Activated T-cell treated with anti-CD3 and anti-CD28 coated beads, Interleukin-2, amount 50 U/mL, for 72 hours (primary cell): ENCODE data around the gene ACVR2A. TPM values are rescaled to one million over a fixed set of nuclear protein-coding genes. Genes with fewer than 3 reads are reported as not detected.

Experiments
- ATAC-seq, 2 donors: fragments of 150-1000 bp; cut with Tn5 transposase; replicated peaks in 1 of 2; 2 replicates each; pipeline ENCODE4 v1.10.0; 2021; ENCODE audit warnings: moderate library complexity in 2 of 2, mild to moderate bottlenecking in 1 of 2
- DNase-seq, 2 donors: peaks; one replicate each; pipeline ENCODE4 v3.0.0; 2021 to 2022; ENCODE audit warnings: mixed read lengths in 1 of 2
- H3K27ac Mint-ChIP-seq: one replicate; pipeline ENCODE4 v1.8.0; 2022; ENCODE audit warnings: mild to moderate bottlenecking, moderate library complexity, mixed read lengths
- H3K27me3 Mint-ChIP-seq: one replicate; pipeline ENCODE4 v1.8.0; 2022; ENCODE audit warnings: low read depth, mixed read lengths
- H3K36me3 Mint-ChIP-seq, 2 donors: one replicate each; pipeline ENCODE4 v1.8.0; 2022; ENCODE audit warnings: mixed read lengths in 2 of 2, mild to moderate bottlenecking in 1 of 2; ENCODE audit not compliant: insufficient read depth in 2 of 2
- H3K4me1 Mint-ChIP-seq: one replicate; pipeline ENCODE4 v1.8.0; 2022; ENCODE audit warnings: low read depth, mixed read lengths
- H3K4me3 Mint-ChIP-seq, 2 donors: one replicate each; pipeline ENCODE4 v1.8.0; 2022; ENCODE audit warnings: mild to moderate bottlenecking in 2 of 2, mixed read lengths in 2 of 2, moderate library complexity in 2 of 2
- H3K9me3 Mint-ChIP-seq, 2 donors: one replicate each; pipeline ENCODE4 v1.8.0; 2022; ENCODE audit warnings: mixed read lengths in 2 of 2
- total RNA-seq, 2 donors: library from RNA; stranded (reverse); gene quantifications; one replicate each; pipeline ENCODE4 v1.2.3, GENCODE V29; 2022

ACVR2A gene
- total RNA-seq, 2 donors from 2014 or later, result 3.0 to 4.4 TPM

DNA sequence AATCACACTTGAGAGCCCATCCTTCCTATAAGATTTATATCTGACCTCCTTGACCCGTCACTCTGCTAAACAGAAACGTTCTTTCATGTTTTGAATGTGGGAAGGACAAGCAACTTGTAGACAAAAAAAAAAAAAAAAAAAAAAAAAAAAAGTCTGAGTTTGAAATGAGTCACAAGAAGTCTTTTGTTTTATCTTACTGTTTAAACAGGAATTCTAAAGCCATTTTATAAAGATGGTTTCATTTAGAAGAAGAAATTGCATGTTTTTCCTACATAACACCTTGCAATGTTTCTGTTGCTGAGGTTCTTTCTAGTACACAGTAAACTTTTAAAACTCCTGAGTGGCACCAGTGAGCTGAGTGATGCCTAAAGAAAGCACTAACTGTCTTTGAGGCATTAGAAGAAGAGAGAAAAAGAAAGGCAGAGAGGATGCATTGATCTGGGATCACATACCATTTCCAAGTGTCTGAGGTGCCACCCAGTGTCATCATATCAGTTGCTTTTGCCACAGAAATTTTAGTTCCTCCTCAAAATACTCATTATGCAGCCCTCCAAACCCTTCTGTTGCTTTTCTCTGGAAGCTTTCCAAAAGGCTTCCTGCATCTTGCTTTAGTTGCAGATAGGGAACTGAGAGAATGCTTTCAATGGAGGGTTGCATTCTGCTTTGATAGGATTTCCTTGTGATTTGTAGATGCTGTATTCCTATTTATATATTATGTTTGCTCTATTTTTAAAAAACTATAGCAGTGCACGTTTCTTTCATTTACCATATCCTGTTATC, 69.1 kb downstream of the ACVR2A start:
- Mint-ChIP-seq H3K9me3 (no peaks in the 10 kb centered on the region), H3K4me3 (no peak overlapping the region), H3K27me3 (no peaks in the 10 kb centered on the region), H3K27ac (no peak overlapping the region), H3K4me1 (no peaks in the 10 kb centered on the region), H3K36me3 (no peaks in the 10 kb centered on the region)
- no peak for ATAC-seq
- DNase-seq, result no peak

DNA sequence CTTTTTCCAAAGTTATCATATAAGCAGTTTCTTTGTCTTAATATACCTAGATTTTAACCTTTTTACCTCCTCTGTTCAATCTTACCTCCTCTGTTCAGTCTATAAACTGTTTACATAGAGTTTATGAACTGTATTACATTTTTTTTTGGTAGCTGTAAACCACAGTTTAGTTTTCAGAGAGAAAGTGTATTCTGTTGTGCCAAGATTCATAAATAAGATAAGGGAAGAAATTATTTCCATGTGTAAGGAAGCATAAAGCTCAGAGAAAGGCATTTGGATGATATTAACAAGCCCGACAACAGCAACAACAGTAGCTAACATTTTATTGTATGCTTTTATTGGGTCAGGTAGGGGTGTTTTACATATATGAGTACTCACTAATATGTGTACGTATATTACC, 71.2 kb downstream of the ACVR2A start:
- no peaks in the 10 kb centered on the region for H3K27me3 Mint-ChIP-seq
- H3K4me1 Mint-ChIP-seq, result no peaks in the 10 kb centered on the region
- H3K4me3 Mint-ChIP-seq, result no peak overlapping the region
- DNase-seq, result no peak
- H3K36me3 Mint-ChIP-seq, result no peaks in the 10 kb centered on the region
- no peak for ATAC-seq
- no peak overlapping the region for H3K27ac Mint-ChIP-seq
- no peaks in the 10 kb centered on the region for H3K9me3 Mint-ChIP-seq

DNA sequence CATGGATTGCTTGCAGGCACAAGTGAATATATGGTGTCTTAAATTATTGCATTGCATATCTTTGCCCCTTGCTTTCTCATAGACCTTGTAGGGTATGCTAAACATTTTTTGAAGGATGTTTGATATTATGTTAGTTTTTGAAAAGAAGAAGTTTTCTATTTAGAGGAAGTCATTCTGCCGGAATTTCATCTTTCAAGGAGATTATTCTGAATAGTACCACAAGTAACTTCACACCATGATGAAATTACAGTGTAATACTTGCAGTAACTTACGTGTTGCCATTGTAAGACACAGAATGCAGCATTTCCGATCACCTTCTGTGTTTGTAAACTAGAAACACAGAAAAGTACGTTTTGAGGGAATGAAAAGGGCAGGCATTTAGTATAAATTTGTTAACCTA, 71.9 kb downstream of the ACVR2A start:
- ATAC-seq, result no peak
- no peaks in the 10 kb centered on the region for H3K4me1 Mint-ChIP-seq

GRCh38 chr2:147917161-147917560, 72.3 kb downstream of the ACVR2A start:
- Mint-ChIP-seq H3K27ac (no peak overlapping the region), H3K4me3 (no peak overlapping the region), H3K36me3 (no peaks in the 10 kb centered on the region), H3K9me3 (no peaks in the 10 kb centered on the region), H3K4me1 (no peaks in the 10 kb centered on the region), H3K27me3 (no peaks in the 10 kb centered on the region)
- ATAC-seq (no peak), DNase-seq (no peak)

More for the DNA sequence above, 71.9 kb downstream of the ACVR2A start:
- no peaks in the 10 kb centered on the region for H3K27me3 Mint-ChIP-seq
- DNase-seq, result no peak
- no peaks in the 10 kb centered on the region for H3K9me3 Mint-ChIP-seq
- H3K36me3 Mint-ChIP-seq, result no peaks in the 10 kb centered on the region
- H3K27ac Mint-ChIP-seq, result no peak overlapping the region
- H3K4me3 Mint-ChIP-seq, result no peak overlapping the region

DNA sequence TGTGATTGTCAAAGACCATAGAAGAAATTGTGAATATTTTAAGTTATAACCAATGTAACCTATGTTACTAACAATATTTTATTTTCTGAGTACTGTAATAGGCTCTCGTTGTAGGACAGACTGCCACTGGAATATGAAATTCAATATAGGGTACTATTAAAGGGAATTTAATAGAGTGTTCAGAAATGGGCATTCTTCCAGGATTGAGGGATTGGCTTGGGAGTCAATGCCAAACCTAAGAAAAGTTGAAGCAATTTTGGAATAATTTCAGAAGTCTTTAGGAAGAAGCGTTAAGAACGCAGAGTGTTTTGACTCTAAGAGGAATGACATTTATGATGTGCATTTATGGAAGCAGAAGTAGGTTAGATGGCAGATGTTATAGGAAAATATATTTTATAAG, 79.0 kb downstream of the ACVR2A start:
- Mint-ChIP-seq H3K36me3 (no peaks in the 10 kb centered on the region), H3K9me3 (no peaks in the 10 kb centered on the region), H3K27me3 (no peaks in the 10 kb centered on the region), H3K4me1 (no peaks in the 10 kb centered on the region), H3K4me3 (no peak overlapping the region), H3K27ac (no peak overlapping the region)
- ATAC-seq (no peak), DNase-seq (no peak)

DNA sequence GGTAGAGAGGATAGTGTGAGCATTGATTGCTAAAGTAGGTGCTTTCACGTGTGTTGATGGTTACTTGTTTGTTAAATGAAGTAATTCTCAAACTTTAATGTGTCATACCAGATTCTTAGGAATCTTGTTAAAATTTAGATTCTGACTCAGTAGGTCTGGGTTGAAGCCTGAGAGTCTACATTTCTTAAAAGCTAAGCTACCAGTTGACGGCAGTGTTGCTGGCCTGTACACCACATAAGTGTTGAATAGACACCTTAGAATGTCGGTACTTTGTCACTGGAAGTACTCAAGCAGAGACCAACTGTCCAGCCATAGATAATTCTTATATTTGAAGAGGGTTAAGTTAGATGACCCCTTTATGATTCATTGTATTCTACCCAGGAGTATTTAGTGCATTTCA, 79.8 kb downstream of the ACVR2A start:
- H3K27me3 Mint-ChIP-seq, result no peaks in the 10 kb centered on the region
- no peak overlapping the region for H3K4me3 Mint-ChIP-seq
- ATAC-seq, result no peak
- no peak overlapping the region for H3K27ac Mint-ChIP-seq
- no peaks in the 10 kb centered on the region for H3K36me3 Mint-ChIP-seq
- no peaks in the 10 kb centered on the region for H3K4me1 Mint-ChIP-seq
- no peak for DNase-seq
- H3K9me3 Mint-ChIP-seq, result no peaks in the 10 kb centered on the region

GRCh38 chr2:147925886-147926285, 81.1 kb downstream of the ACVR2A start:
- H3K9me3 Mint-ChIP-seq, result no peaks in the 10 kb centered on the region
- no peak overlapping the region for H3K4me3 Mint-ChIP-seq
- peak overlapping the region; percentile 9 for H3K27ac Mint-ChIP-seq
- H3K36me3 Mint-ChIP-seq, result no peaks in the 10 kb centered on the region
- ATAC-seq (no peak), DNase-seq (no peak)
- no peaks in the 10 kb centered on the region for H3K27me3 Mint-ChIP-seq
- H3K4me1 Mint-ChIP-seq, result no peaks in the 10 kb centered on the region

DNA sequence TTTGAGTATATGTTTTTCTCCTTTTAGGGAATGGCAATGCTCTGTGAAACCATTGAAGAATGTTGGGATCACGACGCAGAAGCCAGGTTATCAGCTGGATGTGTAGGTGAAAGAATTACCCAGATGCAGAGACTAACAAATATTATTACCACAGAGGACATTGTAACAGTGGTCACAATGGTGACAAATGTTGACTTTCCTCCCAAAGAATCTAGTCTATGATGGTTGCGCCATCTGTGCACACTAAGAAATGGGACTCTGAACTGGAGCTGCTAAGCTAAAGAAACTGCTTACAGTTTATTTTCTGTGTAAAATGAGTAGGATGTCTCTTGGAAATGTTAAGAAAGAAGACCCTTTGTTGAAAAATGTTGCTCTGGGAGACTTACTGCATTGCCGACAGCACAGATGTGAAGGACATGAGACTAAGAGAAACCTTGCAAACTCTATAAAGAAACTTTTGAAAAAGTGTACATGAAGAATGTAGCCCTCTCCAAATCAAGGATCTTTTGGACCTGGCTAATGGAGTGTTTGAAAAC, 82.3 kb downstream of the ACVR2A start:
- H3K4me1 Mint-ChIP-seq, result no peaks in the 10 kb centered on the region
- H3K27ac Mint-ChIP-seq, result peak overlapping the region; percentile 19
- peaks cover 0 to 2% of the 10 kb centered on the region in 2 donors for H3K36me3 Mint-ChIP-seq
- no peaks in the 10 kb centered on the region for H3K9me3 Mint-ChIP-seq
- DNase-seq, result no peak
- no peaks in the 10 kb centered on the region for H3K27me3 Mint-ChIP-seq
- no peak for ATAC-seq
- H3K4me3 Mint-ChIP-seq, result no peak overlapping the region

- Mint-ChIP-seq H3K9me3 (no peaks in the 10 kb centered on the region), H3K27ac (no peak overlapping the region), H3K4me3 (no peak overlapping the region), H3K27me3 (no peaks in the 10 kb centered on the region), H3K4me1 (no peaks in the 10 kb centered on the region), H3K36me3 (peaks cover 0 to 7% of the 10 kb centered on the region in 2 donors)
- ATAC-seq (no peak), DNase-seq (no peak)
Observed at GRCh38 chr2:147933931-147934330, 89.1 kb downstream of the ACVR2A start.

- no peaks in the 10 kb centered on the region for H3K27me3 Mint-ChIP-seq
- H3K4me1 Mint-ChIP-seq, result no peaks in the 10 kb centered on the region
- DNase-seq, result no peak
- no peak overlapping the region for H3K4me3 Mint-ChIP-seq
- ATAC-seq, result no peak
- H3K9me3 Mint-ChIP-seq, result no peaks in the 10 kb centered on the region
- peaks cover 0 to 7% of the 10 kb centered on the region in 2 donors for H3K36me3 Mint-ChIP-seq
- peak overlapping the region; percentile 10 for H3K27ac Mint-ChIP-seq
Observed at GRCh38 chr2:147934881-147935620, 90.2 kb downstream of the ACVR2A start.

DNA sequence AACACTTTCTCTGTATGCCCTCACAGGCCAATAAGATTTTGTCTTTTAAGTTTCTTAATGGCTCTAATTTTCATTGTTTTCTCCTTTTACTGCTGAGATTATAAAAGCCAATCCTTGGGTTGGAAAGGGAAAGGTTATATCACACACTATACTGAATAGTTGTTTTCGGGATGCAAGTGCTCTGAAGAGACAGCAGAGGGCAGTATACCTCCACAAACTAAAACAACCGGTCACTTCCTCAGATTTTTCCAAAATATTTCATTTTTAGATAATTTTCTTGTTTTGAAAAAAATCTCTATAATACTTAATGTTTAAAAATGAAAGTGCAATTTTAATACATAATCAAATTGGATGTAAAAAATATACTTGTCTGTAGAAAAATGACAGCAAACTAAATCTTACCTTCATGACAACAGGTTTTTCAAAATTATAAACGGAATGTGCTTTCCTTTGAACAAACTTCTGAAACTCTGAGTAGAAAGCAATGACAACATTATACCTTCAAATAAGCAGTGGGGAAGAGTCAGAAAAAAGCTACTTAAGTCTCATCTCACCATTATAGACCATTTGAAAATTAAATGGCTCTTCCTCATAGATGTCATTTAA, 93.0 kb downstream of the ACVR2A start:
- H3K36me3 Mint-ChIP-seq, result peaks cover 0 to 5% of the 10 kb centered on the region in 2 donors
- no peaks in the 10 kb centered on the region for H3K4me1 Mint-ChIP-seq
- ATAC-seq (peak in 1 of 2 donors; percentile 39), DNase-seq (no peak)
- no peak overlapping the region for H3K4me3 Mint-ChIP-seq
- H3K27me3 Mint-ChIP-seq, result no peaks in the 10 kb centered on the region
- no peak overlapping the region for H3K27ac Mint-ChIP-seq
- no peaks in the 10 kb centered on the region for H3K9me3 Mint-ChIP-seq

- peaks cover 0 to 5% of the 10 kb centered on the region in 2 donors for H3K36me3 Mint-ChIP-seq
- no peak for ATAC-seq
- no peak overlapping the region for H3K4me3 Mint-ChIP-seq
- H3K9me3 Mint-ChIP-seq, result no peaks in the 10 kb centered on the region
- H3K27me3 Mint-ChIP-seq, result no peaks in the 10 kb centered on the region
- DNase-seq, result no peak
- H3K4me1 Mint-ChIP-seq, result no peaks in the 10 kb centered on the region
- no peak overlapping the region for H3K27ac Mint-ChIP-seq
Observed at GRCh38 chr2:147939313-147939712, 94.5 kb downstream of the ACVR2A start.

DNA sequence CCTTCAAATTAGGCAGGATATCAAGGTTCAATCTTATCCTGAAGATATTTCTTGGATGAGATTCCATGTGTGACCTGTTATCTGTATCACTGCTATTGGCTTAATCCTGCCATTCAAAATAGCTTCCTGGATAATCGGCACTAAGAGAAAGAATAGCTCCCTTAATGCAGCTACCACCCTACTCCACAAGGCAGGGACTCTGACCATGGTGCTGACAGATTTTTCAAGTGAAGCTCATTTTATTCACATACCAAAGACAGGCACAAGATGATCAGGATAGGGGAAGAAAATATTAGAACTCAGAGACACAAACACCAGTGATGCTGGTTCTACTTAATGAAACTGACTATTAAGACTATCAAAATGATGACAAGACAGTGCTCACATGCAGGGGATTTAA, 100.8 kb downstream of the ACVR2A start:
- no peaks in the 10 kb centered on the region for H3K9me3 Mint-ChIP-seq
- H3K27me3 Mint-ChIP-seq, result no peaks in the 10 kb centered on the region
- no peak for ATAC-seq
- no peak for DNase-seq
- H3K4me3 Mint-ChIP-seq, result no peak overlapping the region
- H3K36me3 Mint-ChIP-seq, result no peaks in the 10 kb centered on the region
- H3K27ac Mint-ChIP-seq, result no peak overlapping the region
- no peaks in the 10 kb centered on the region for H3K4me1 Mint-ChIP-seq
